Hematopoietic multipotent progenitor cell treated with erythropoietin and hydrocortisone succinate and interleukin-3 and kit ligand, for 4 days (in vitro differentiated cells): ENCODE data around the gene SUV39H2.
"Not testable (repeated sequence)": the region's sequence is repeated elsewhere in the genome, so short reads cannot be mapped to it uniquely, and the experiment has no call there.

ENCODE experiments used
- DNase-seq: peaks from one replicate; pipeline ENCODE4 v3.0.0-alpha.2; 2015

Gene SUV39H2

DNA sequence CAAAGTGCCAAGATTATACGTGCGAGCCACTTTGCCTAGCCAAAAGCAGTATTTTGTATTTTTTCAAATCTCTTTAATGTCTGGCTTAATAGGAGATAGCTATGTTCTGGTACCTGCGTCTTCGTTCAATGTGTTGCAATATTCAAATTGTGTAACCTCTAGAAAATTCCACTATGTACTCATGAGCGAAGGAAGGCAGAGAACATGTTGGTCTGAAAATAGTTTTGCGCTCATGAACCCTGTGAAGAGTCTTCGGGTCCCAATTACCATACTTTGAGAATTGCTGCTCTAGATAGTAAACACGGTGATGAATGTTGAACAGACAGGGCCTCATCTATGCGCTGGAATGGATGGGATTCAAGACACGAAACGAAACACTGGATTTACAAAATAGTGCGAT lies 2.7 kb upstream of the SUV39H2 start:
- DNase-seq, result no peak

DNA sequence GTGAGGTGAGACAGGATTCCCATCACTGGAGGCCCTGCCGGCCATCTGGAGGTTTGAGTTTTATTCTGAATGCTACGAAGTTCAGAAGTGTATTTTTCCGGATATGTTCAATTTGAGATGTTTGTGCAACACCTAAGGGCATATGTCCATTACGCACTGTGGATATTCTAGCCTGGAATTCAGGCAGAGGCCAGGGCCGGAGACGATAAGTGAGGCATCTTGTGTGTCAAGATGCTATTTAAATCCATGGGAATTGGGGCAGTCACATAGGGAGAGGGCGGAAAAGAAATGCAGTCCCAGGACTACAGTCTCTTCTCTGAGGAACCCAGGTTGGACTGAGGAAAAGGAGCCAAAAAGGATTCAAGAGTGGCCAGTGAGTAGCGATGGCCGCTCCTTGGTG lies 1.9 kb upstream of the SUV39H2 start:
- DNase-seq, result no peak

DNA sequence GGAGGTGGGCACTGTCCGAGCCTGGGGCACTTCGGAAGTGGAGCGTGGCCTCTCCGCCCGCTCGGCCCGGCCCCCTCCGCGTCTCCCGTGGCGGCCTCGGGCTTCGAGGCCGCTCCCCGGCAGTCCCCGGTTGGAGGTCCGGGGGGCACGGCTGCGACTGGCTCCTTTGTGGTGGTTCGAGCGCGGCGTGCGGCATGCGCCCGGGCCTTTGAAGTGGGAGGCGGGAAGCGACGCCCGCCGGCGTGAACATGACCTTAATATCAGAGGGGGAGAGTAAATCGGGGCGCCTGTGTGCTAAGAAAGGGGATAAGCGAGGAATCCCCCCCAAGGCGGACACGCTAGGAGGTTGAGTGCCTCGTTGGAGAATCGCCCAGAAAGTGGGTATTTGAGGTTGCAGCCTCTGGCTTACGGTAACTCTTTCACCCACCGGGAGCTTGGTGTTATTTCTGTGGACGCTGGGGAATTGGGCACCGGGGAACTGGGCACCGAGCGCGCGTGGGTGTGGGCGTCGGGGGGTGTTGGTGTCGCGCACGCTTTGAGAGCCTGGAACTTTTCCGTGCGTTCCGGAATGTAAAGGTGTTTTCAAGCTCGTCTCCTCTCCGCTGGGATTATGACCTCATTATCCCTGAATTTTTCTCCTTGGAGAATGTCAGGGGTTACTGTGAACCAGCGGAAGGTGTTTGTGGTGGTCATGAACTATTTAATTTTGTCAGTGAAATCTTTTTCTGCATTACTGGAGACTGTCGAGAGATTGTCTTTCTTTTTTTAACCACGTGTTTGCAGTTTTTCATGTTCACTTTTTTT lies 660 bp downstream of the SUV39H2 start:
- peak; percentile 61 for DNase-seq

DNA sequence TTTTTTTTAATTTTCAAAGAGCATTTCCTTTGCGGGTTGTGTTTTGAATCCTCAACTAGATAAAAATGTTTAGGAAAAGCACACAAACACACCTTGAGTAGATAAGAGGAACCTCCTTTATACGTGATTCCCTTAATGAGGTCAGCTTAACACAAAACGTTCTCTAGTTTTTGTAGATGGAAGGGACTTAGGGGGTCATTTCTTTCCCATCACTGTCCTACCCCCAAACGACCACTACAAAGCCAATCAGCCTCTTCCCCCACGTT lies 1.2 kb downstream of the SUV39H2 start:
- peak; percentile 27 for DNase-seq

DNA sequence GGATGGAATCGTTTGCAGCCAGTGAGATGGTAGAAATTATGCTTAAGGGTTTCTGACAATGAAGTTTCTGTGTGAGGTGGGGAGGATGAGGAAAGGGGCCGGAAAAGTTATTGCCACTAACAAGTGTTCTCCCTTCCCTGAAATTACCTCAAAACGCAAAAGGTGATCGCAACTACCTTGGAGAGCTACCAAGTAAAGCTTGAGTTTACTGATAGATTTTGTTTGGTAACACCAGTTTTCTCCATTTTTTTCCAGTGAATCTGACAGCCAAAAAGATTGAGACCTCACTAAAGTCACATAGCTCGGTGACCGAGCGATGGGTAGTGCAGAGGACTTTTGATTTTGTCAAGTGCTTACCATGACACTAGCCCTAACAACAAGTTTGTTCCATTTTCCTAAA lies 1.6 kb downstream of the SUV39H2 start:
- DNase-seq, result peak; percentile 30

DNA sequence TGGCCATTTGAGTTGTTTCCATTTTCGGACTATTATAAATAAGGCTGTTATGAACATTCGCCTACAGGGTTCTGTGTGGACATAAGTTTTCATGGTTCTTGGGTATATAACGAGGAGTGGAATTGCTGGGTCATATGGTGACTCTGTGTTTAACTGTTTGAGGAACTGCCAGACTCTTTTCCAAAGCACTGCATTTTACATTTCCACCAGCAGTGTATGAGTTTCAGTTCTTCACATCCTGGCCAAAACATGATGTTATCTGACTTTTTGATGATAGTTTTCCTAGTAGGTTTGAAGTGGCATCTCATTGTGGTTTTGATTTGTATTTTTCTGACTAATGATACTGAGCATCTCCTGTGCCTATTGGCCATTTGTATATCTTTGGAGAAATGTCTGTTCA lies 5.4 kb downstream of the SUV39H2 start:
- DNase-seq, result peak; percentile 32

DNA sequence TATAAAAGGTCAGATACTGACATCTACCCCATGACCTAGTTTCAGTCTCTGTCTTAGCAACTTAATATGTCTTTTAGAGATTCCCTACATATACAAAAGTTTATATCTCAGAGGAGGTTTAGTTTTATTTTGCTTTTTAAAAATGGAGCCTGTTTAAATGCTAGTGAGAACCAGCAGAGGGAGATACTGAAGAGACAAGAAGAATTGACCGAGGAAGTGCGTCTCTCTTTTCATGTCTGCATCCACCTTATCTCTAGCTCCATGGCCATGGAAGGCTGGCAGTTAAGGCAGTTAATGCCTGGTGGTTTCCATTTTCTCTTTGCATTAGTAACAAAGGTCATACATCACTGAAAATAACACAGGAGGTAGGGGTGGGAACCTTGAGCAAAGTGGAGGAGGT lies 10.7 kb downstream of the SUV39H2 start:
- DNase-seq, result peak; percentile 85

DNA sequence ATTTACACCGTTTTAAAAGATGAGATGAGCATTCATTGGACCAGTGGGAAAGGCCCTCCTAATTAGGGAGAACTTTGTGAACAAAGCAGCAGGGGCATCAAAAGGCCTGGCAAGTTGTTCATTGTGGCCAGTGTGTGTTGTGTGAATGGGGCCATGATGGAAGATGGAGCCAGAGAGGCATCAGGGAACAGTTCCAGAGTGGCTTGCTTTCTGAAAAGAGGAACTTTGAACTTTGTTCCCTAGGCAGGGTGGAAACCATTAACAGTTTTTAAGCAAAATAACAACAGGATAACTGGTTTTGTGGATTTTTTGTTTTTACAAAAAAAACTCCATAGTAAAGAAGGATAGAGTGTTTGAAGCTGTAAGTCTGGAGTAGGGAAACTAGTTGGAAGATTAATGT lies 12.5 kb downstream of the SUV39H2 start:
- DNase-seq, result no peak

DNA sequence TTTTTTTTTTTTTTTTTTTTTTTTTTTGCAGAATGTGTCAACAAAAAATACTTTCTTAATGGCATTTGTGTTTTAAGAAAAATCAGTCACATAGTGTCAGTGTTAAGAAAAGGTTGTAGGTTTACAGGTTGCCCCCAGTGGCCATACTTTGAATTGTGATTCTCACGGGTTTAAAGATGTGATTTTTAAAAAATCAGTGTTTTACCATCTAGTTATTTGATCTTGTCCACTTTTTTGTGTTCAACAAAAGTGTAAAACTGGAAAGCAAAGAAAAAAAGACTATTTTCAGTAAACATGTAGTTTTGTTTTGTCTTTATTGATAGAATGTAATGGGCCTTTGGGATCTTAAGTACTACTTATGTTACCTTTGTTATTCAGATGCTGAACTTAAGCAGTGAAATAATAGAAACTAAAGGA lies 25.7 kb downstream of the SUV39H2 start:
- peak; percentile 77 for DNase-seq

DNA sequence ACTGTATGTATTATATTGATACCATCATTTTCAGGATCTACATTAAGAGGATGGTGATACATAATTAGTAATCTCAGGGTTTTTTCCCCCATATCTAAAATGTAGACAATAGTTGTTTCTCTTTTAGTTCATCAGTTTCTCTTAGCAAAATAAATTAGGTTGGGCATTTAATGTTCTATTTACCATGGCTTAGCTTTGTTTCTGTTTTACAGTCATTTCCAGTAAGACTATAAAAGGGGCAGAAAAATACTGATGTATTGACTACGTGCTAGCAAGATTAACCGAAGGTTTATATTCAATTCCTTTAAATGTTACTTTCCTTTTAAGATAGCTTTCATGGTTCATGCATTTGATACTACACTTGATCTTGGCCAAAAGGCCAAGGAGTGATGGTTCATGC lies 26.2 kb downstream of the SUV39H2 start:
- no peak for DNase-seq

DNA sequence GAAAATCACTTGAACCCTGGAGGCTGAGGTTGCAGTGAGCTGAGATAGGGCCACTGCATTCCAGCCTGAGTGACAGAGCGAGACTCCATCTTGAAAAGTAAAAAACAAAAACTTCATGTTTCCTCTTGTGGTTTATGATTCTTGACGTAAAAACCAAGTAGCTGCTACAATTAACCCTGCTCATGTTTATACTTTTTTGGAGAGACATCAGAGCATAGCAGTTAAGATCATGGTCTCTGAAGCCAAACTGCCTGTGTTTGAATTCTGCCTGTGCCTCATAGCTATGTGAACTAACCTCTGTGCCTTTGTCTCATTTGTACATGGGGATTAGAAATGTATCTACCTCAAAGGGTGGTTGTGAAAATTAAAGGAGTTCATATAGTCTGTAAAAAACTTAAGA lies 27.2 kb downstream of the SUV39H2 start:
- no peak for DNase-seq

DNA sequence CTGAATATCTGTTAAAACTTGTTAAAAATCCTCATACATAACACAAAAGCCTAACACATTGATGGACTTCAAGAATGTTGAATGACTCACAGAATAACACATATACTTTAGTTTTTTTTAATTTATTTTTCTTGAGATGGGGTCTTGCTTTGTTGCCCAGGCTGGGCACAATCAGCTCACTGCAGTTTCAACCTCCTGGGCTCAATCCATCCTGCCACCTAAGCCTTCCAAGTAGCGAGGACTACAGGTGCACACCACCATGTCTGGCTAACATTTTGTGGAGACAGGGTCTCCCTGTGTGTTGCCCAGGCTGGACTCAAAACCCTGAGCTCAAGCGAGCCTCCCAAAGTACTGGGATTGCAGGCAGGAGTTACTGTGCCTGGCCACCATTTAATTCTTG lies 28.1 kb downstream of the SUV39H2 start:
- no peak for DNase-seq

DNA sequence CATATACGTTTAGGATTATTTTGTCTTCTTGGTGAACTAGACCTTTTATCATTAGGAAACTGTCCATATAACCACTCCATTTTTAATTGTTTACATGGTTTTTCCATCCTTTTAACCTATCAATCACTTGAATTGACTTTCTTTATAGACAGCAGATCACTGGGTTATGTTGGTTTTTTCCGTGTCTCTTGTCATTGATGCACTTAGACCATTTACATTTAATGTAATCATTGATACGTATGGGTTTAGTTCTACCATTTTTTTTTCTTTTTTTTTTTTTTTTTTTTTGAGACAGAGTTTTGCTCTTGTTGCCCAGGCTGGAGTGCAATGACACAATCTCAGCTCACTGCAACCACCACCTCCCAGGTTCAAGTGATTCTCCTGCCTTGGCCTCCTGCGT lies 28.9 kb downstream of the SUV39H2 start:
- DNase-seq, result not testable (repeated sequence)

DNA sequence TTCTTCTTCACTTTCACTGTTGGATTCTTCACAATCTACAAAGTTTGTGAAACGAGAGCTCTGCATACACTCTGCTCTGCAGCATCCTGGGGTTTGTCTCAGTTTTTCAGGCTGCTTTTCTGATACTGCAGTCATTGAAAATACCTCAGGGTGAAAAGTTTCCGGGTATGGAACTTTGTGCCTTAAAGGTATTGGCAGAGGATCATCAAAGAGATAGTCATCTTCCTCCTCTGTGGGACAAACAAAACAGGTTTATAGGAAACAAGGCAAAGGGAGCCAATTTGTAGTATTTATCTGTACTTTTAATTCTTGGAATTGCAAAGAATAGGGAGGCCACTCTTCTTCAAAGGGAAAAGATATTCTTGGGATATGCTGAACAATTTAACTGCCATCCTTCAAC lies 30.4 kb downstream of the SUV39H2 start:
- no peak for DNase-seq

DNA sequence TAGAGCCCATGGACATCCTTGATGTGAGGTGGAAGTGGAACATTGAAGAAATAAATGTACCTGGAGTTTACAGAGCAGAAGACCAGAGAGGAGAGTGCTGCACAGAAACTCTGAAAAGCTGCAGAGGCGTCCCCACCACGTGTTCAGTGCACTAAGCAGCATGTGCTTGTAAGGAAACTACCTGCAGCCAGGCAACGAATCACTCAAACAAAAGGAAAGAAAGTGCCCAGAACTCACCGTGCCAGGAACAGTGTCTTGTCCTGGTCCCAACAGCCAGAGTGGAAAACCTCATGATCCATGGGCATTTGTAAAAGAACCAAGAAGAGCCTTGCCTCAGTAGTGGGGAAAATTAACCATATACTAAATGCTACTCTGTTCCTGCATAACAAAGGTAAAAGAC lies 32.3 kb downstream of the SUV39H2 start:
- DNase-seq, result no peak

DNA sequence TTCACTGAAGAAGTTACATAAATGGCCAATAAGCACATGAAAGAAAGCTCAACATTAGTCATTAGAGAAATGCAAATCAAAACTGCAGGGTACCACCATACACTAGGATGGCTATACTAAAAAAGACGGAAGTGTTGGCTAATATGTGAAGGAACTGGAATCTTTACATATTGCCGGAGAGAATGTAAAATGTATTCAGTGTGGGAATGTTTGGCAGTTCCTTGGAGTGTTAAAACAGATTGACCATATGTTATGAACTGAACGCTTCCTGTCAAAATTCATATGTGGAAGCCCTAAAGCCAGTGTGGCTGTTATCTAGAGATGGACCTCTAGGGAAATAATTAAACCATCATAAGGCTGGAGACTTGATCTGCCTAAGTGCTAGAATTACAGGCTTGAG lies 33.1 kb downstream of the SUV39H2 start:
- DNase-seq, result no peak

DNA sequence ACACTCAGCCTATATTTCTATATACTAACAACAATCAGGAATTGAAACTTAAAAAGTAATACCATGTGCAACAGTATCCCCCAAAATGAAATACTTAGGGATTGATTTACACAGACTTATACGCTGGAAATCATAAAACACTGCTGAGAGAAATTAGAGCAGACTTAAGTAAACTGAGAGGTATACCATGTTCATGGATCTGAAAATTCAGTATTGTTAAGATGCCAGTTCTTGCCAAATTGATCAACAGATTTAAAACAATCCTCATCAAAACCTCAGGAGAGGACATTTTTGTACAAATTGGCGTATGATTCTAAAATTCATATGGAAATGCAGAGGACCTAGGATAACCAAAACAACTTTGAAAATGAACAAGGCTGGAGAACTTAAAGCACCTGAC lies 37.9 kb downstream of the SUV39H2 start:
- no peak for DNase-seq

DNA sequence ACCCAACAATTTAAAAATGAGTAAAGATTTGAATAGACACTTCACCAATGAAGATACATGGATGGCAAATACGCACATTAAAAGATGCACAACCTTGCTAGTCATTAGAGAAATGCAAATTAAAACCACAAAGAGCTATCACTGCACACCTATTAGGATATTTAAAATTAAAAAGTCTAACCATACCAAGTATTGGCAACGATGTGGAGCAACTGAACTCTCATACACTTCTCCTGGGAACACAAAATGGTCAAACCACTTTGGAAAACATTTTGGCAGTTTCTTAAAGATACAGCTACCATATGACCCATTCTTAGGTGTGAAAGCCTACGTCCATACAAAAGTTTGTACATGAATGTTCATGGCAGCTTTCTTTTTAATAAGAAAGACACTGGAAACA lies 39.2 kb downstream of the SUV39H2 start:
- DNase-seq, result no peak

DNA sequence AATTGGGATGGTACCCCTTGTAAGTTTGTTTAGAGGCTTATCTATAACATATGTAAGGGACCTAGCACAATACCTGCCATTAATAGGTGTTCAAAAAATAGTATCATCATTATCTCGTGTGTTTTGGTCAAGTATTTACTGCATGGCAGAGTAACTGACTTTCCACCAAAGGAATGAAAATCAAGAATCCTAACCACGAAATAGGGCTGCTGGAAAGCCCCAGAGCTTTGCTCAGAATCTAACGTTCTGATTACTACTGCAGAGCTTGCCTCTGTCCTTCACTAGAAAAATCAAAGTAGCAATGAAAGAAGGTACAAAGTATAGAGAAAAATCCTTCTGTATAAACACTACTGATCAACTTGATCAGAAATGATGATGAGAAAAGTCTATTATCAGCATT lies 40.3 kb downstream of the SUV39H2 start:
- DNase-seq, result no peak

DNA sequence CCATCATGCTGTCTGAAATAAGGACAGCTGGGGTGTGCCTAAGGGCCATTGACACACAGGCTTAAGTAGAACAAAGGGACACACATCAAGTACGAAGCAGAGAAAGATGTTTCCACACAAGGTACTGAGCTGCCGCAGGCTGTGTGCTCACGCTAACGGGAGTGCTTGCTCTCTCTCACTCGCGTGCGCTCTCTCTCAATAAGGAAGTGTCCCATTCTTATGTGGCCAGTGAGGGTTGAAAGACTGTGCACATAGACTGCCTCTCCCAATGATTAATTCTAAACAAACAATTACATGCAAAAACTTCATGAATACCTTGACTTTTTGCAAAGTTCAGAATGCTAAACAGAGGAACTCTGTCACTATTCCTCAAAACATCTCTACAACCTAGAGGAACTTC lies 45.3 kb downstream of the SUV39H2 start:
- DNase-seq, result no peak

DNA sequence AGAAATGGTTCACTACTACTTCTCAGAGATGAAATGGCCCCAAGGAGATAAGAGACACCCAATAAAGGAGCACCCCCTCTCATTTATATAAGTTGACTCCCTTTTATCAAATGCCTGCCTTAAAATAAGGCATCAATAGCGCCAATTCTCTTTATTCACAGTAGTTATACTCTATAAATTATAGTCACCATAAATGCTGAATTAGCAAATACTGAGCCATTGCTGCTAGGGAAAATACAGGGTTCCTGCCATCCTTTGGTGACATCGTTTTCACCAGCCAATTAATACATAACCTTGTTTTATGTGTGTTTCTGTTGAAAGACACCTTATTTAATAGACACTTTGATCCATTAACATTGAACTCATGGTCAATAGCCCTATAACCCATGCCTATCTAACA lies 46.6 kb downstream of the SUV39H2 start:
- no peak for DNase-seq

DNA sequence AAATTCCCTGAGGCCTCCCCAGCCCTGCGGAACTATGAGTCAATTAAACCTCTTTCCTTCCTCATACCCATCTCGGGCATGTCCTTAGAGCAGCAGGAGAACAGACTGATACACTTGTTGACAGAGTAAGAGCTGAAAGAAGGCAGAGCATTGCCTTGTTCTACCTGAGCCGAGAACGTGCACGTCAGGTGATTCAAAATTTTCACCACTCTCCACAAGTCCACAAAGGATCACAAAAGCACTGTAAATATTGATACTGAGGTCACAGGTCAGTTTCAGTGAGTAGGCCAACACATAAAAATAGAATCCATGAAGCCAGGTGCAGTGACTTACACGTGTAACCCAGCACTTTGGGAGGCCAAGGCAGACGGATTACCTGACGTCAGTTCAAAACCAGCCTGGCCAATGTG lies 47.4 kb downstream of the SUV39H2 start:
- DNase-seq, result no peak

DNA sequence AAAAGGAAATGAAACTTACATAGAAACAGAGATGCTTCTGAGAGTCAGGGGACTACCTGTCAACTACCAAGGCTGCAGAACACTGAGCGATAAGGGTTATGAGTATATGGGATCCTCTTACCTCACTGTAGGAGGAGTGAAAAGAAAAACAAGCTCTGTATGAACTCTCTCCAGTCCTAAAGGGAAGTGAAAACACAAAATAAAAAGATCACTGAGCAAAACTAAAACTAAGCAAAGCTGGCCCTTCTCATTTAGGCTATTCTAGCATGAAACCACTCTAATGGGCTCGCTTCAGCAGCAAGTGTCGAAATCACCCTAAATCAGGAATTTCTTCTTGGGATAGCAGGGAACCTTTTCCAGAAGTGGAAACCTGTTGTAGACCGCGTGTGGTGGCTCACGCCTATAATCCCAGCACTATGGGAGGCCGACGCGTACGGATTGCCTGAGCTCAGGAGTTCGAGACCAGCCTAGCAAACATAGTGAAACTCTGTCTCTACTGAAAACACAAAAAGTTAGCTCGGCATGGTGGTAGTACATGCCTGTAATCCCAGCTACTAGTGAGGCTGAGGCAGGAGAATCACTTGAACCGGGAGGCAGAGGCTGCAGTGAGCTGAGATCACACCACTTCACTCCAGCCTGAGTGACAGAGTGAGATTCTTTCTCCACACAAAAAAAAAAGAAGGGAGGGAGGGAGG lies 48.2 kb downstream of the SUV39H2 start:
- no peak for DNase-seq

DNA sequence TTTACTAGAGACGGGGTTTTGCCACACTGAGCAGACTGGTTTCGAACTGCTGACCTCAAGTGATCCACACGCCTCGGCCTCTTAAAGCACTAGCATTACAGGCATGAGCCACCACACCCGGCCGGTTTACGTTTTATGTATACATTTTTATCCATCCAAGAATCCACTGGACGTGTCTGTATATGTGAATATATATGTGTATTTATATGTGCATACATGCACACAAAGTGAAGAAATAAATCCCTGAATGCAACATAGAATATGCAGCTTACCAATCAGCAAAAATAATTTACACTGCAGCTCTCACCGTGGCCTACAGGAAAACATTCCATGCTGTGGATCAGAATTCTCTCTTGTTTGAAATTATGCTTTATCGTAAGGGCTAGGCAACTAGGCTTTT lies 51.9 kb downstream of the SUV39H2 start:
- no peak for DNase-seq

DNA sequence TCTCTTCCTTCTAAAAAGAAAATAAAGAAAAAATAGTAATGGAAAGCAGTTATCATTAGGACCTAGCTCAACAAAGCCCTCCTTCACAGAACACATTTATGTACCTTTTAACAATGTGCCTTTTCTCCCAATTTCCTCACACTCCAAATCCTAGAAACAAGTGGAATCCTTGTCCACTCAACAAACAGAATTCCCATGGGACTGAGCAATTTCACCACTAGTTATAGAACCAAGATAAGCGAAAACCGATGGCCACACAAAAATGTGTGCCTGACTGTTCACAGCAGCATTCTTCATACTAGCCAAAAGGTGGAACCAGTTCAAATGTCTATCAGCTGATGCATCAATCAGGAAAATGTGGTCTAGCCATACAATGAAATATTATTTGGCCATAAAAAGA lies 57.9 kb downstream of the SUV39H2 start:
- no peak for DNase-seq
